ENCODE results near the gene TECRL. TPM values are rescaled to one million over a fixed set of nuclear protein-coding genes. Genes with fewer than 3 reads are reported as not detected.

TECRL gene
- total RNA-seq, 1 donor from 2014 or later, result not detected

DNA sequence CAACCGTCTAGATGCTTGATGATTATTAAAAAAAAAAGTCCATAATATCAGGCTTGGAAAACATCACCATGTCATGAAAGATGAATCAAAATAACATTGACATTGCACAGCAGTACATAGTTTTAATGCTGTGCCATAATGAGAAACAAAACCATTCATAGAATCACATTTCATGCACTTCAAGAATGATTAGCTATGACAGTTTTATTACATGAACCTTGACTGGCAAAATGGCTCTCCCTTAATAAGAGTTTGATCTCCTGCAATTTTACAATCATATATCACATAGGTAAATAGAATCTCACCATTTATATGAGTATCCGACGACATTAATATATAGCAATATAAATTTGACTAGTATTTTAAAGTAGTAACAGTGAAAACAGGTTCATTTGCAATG, 49.8 kb downstream of the TECRL start:
- Histone ChIP-seq H3K9me3 (no peaks in the 10 kb centered on the region), H3K27ac (no peak overlapping the region), H3K4me3 (no peak overlapping the region), H3K27me3 (no peaks in the 10 kb centered on the region), H3K4me1 (no peaks in the 10 kb centered on the region), H3K36me3 (no peaks in the 10 kb centered on the region)
- TF ChIP-seq, protein P1, sequence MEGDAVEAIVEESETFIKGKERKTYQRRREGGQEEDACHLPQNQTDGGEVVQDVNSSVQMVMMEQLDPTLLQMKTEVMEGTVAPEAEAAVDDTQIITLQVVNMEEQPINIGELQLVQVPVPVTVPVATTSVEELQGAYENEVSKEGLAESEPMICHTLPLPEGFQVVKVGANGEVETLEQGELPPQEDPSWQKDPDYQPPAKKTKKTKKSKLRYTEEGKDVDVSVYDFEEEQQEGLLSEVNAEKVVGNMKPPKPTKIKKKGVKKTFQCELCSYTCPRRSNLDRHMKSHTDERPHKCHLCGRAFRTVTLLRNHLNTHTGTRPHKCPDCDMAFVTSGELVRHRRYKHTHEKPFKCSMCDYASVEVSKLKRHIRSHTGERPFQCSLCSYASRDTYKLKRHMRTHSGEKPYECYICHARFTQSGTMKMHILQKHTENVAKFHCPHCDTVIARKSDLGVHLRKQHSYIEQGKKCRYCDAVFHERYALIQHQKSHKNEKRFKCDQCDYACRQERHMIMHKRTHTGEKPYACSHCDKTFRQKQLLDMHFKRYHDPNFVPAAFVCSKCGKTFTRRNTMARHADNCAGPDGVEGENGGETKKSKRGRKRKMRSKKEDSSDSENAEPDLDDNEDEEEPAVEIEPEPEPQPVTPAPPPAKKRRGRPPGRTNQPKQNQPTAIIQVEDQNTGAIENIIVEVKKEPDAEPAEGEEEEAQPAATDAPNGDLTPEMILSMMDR (IDR thresholded peaks at IDR 0.05), result no peak
- DNase-seq (ENCODE audit: low spot score in 2 of 2), result no peak
- intact Hi-C loops (cut with DNase I), result no loop called here

DNA sequence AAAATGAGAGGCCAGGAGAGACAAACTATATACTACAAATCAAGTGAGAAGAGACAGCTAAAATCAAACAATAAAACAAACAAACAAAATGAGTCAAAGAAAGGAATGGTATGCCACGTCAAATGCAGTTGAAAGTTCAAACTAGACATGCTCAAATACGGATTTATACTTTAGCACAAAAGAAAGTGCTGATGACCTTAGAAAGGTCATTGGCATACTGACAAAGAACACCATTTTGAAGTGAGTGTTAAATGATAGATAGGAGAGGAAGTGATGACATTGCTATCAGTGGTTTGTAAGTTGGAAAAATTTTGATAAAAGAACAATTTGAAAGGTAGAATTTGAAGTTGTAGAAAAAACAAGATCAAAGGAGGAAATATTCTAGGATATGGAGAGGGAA, 55.3 kb downstream of the TECRL start:
- intact Hi-C loops (cut with DNase I), result no loop called here
- DNase-seq (ENCODE audit: low spot score in 2 of 2), result no peak

DNA sequence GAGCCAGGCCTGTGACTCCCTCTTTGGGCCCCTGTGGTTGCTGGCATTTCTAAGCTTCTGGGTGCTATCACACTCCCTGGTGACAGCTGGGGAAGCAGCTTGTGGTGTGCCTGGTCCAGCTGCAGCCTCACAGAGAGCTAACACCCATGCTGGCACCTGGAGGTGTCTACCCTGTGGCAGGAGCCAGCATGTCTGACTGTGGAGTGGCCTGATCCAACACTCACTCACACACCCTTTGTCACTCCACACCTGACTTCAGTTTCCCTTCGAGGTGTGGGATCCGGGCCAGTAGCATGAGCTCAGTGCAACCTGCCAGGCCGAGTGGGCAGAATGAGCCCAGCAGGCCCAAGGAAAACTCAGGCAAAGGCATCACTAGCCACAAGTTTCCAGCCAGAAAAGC, 67.5 kb downstream of the TECRL start:
- Histone ChIP-seq H3K4me3 (no peak overlapping the region), H3K36me3 (no peaks in the 10 kb centered on the region), H3K4me1 (no peaks in the 10 kb centered on the region), H3K27ac (no peak overlapping the region), H3K27me3 (no peaks in the 10 kb centered on the region), H3K9me3 (no peaks in the 10 kb centered on the region)
- intact Hi-C loops (cut with DNase I), result no loop called here
- TF ChIP-seq, protein P1 (IDR thresholded peaks at IDR 0.05), result no peak
- DNase-seq (ENCODE audit: low spot score in 2 of 2), result no peak

More for the DNA sequence above, 55.3 kb downstream of the TECRL start:
- H3K27me3 ChIP-seq, result no peaks in the 10 kb centered on the region
- H3K9me3 ChIP-seq, result no peaks in the 10 kb centered on the region
- no peaks in the 10 kb centered on the region for H3K4me1 ChIP-seq
- no peak overlapping the region for H3K4me3 ChIP-seq
- TF ChIP-seq, protein P1 (IDR thresholded peaks at IDR 0.05), result no peak
- no peaks in the 10 kb centered on the region for H3K36me3 ChIP-seq
- H3K27ac ChIP-seq, result no peak overlapping the region

DNA sequence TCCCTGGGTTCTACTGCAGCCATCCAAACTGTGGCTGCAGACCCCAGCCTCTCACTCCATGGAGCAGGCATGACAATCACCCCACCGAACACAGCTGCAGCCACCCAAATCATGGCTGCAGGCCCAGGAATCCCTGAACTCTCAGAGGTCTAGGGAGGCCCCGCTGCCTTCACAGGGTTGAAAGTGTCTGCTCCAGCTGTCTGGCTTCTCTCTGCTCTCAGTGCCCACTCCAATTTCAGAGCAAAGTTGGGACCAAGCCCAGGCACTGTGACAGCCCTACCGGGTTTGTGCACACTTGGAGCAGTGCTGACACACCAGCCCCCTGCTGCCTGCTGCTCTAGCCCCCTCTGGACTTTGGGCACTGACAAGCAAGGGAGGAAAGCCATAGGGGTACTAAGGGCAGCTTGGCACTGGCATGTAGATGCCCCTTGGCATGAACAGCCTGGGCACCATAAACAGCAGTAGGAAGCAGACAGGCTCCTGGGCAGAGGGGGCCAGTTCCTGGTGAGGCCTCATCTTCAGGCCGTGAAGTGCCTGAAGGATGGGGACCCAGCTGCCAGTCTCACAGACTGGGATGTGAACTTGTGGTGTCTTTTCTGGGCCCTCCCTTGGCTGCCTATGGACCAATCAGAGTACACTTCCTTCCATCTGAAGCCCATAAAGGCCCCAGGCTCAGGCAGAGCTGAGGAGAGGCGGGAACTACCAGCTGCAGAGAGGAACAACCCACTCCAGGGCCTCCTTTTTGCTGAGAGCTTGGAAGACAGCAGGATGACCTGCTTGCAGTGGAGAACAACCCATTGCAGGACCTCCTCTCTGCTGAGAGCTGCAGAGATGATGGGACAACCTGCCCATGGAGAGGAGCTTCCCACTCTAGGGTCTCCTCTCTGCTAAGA, 68.8 kb downstream of the TECRL start:
- H3K36me3 ChIP-seq, result no peaks in the 10 kb centered on the region
- no peak for DNase-seq (ENCODE audit: low spot score in 2 of 2)
- H3K27ac ChIP-seq, result no peak overlapping the region
- TF ChIP-seq, protein P1 (IDR thresholded peaks at IDR 0.05), result no peak
- H3K9me3 ChIP-seq, result no peaks in the 10 kb centered on the region
- intact Hi-C loops (cut with DNase I), result no loop called here
- H3K4me3 ChIP-seq, result no peak overlapping the region
- H3K4me1 ChIP-seq, result no peaks in the 10 kb centered on the region
- no peaks in the 10 kb centered on the region for H3K27me3 ChIP-seq

DNA sequence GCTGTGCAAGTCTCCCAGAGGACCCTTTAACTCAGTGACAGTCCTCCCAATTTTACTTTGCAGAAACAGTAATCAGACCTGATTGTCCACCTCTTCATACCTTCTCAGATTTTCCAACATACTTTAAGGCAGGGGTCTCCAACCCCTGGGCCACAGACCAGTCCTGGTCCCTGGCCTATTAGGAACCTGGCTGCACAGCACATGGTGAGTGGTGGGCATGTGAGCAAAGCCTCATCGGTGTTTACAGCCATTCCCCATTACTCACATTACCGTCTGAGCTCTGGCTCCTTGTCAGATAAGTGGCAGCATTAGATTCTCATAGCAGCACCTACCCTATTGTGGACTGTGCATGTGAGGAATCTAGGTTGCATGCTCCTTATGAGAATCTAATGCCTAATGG, 74.3 kb downstream of the TECRL start:
- TF ChIP-seq, protein P1 (IDR thresholded peaks at IDR 0.05), result no peak

More for the DNA sequence above, 74.3 kb downstream of the TECRL start:
- Histone ChIP-seq H3K9me3 (no peaks in the 10 kb centered on the region), H3K27ac (no peak overlapping the region), H3K36me3 (no peaks in the 10 kb centered on the region), H3K4me1 (no peaks in the 10 kb centered on the region), H3K4me3 (no peak overlapping the region), H3K27me3 (no peaks in the 10 kb centered on the region)
- no peak for DNase-seq (ENCODE audit: low spot score in 2 of 2)
- intact Hi-C loops (cut with DNase I), result no loop called here

Data from ascending aorta (tissue), 2 donors.